ENCODE results near the gene UTRN. TPM values are rescaled to one million over a fixed set of nuclear protein-coding genes. Genes with fewer than 3 reads are reported as not detected.
A peak's percentile ranks its signal among the peaks of the same experiment; 100 is the strongest.

The UTRN gene
- total RNA-seq, 1 experiment from 2014 or later, result 125 TPM

- no peaks in the 10 kb centered on the region for H3K27me3 Mint-ChIP-seq (ENCODE audit: low read depth)
These were observed 32.6 kb downstream of the UTRN start for GRCh38 chr6:144317736-144318135.

GRCh38 chr6:144319211-144319610, 34.1 kb downstream of the UTRN start:
- Mint-ChIP-seq H3K9me3 (no peaks in the 10 kb centered on the region), H3K27ac (no peak overlapping the region), H3K36me3 (no peaks in the 10 kb centered on the region), H3K27me3 (ENCODE audit: low read depth) (no peaks in the 10 kb centered on the region), H3K4me3 (no peak overlapping the region), H3K4me1 (peaks cover 47% of the 10 kb centered on the region)
- no peak for DNase-seq (ENCODE audit: low spot score)
- POLR2A ChIA-PET, result interaction anchor here (1.0 kb wide), 1 partner anchor 8 kb away, joined by 4 read pairs; no protein-coding TSS in a partner anchor
- no peak for ATAC-seq
- CTCF ChIA-PET, result no interaction called here
- TF ChIP-seq MXD4 (CRISPR knock-in tag; IDR thresholded peaks at IDR 0.05; ENCODE audit: borderline replicate concordance) (no peak), FOXP4 (CRISPR knock-in tag; IDR thresholded peaks at IDR 0.05) (no peak), E2F4 (CRISPR knock-in tag; IDR thresholded peaks at IDR 0.05; ENCODE audit: borderline replicate concordance, low read depth) (no peak), NFE2L1 (CRISPR knock-in tag; IDR thresholded peaks at IDR 0.05) (no peak), ELF4 (CRISPR knock-in tag; IDR thresholded peaks at IDR 0.05; ENCODE audit: low read depth) (no peak), IRF2 (CRISPR knock-in tag; IDR thresholded peaks at IDR 0.05; ENCODE audit: borderline replicate concordance, low read depth) (no peak), TP53 (CRISPR knock-in tag; IDR thresholded peaks at IDR 0.05) (no peak), TEAD1 (CRISPR knock-in tag; IDR thresholded peaks at IDR 0.05) (no peak), NFATC4 (CRISPR knock-in tag; IDR thresholded peaks at IDR 0.05) (no peak), EMX1 (CRISPR knock-in tag; IDR thresholded peaks at IDR 0.05) (no peak), IRF1 (CRISPR knock-in tag; IDR thresholded peaks at IDR 0.05) (no peak)

More at GRCh38 chr6:144317736-144318135, 32.6 kb downstream of the UTRN start:
- Mint-ChIP-seq H3K36me3 (no peaks in the 10 kb centered on the region), H3K27ac (0 out of 2 replicates have a peak overlapping the region, but pooled peaks have one; percentile 13), H3K9me3 (no peaks in the 10 kb centered on the region), H3K4me1 (peaks cover 42% of the 10 kb centered on the region), H3K4me3 (no peak overlapping the region)
- DNase-seq (ENCODE audit: low spot score) (no peak), ATAC-seq (no peak)
- ChIA-PET POLR2A (no interaction called here), CTCF (no interaction called here)
- no peak for TF ChIP-seq IRF1 (CRISPR knock-in tag; IDR thresholded peaks at IDR 0.05)
- TF ChIP-seq ZNF281 (CRISPR knock-in tag; IDR thresholded peaks at IDR 0.05), result no peak
- no peak for TF ChIP-seq MYBL2 (CRISPR knock-in tag; IDR thresholded peaks at IDR 0.05)
- TF ChIP-seq HMGXB4 (CRISPR knock-in tag; IDR thresholded peaks at IDR 0.05), result no peak
- no peak for TF ChIP-seq PREB (CRISPR knock-in tag; IDR thresholded peaks at IDR 0.05; ENCODE audit: borderline replicate concordance)
- TF ChIP-seq NR2C2 (CRISPR knock-in tag; IDR thresholded peaks at IDR 0.05), result no peak
- TF ChIP-seq CREM (CRISPR knock-in tag; IDR thresholded peaks at IDR 0.05), result no peak
- no peak for TF ChIP-seq ZNF121 (CRISPR knock-in tag; IDR thresholded peaks at IDR 0.05)
- no peak for TF ChIP-seq ZBTB21 (CRISPR knock-in tag; IDR thresholded peaks at IDR 0.05; ENCODE audit: borderline replicate concordance)
- no peak for TF ChIP-seq ATF3 (CRISPR knock-in tag; conservative IDR thresholded peaks at IDR 0.05)

All from WTC11 (cell line).